HepG2 (cell line): ENCODE measurements around the gene C3orf38.

ENCODE experiments used
- ESRRA ChIP-seq: sonication (generic); formaldehyde crosslinking; IDR thresholded peaks from 2 replicates; pipeline ENCODE4 v1.5.1; 2020; ENCODE audit warnings: mild to moderate bottlenecking, low read depth, missing genetic modification reagents
- POLR2A ChIP-seq, 2 experiments: IDR thresholded peaks; 2 replicates each; pipeline ENCODE4 v1.6.1; 2011; ENCODE audit warnings: low read depth in 2 of 2, low read length in 2 of 2, mild to moderate bottlenecking in 1 of 2, moderate library complexity in 1 of 2; ENCODE audit not compliant: insufficient read depth in 1 of 2
- SOX13 ChIP-seq, 3 experiments: fragments of 450-650 bp in 1 of 3; sonication (generic) in 1 of 3; formaldehyde crosslinking in 1 of 3; IDR thresholded peaks in 2 of 3; conservative IDR thresholded peaks in 1 of 3; 2 replicates each; pipeline versions ENCODE4 v1.5.0 to v1.6.1; 2016 to 2020; ENCODE audit warnings: antibody characterized with exemption in 1 of 3, mild to moderate bottlenecking in 1 of 3, missing compliant biosample characterization in 1 of 3, missing genetic modification reagents in 1 of 3, moderate library complexity in 1 of 3
- TCF7L2 ChIP-seq: IDR thresholded peaks from 2 replicates; pipeline ENCODE4 v1.6.1; 2011; ENCODE audit warnings: mild to moderate bottlenecking, low read depth, low read length, moderate library complexity
- YEATS4 ChIP-seq: sonication (generic); formaldehyde crosslinking; IDR thresholded peaks from 2 replicates; pipeline ENCODE4 v1.4.0; 2020; ENCODE audit warnings: missing genetic modification reagents, borderline replicate concordance
- ZNF230 ChIP-seq: sonication (generic); formaldehyde crosslinking; IDR thresholded peaks from 2 replicates; pipeline ENCODE4 v1.4.0; 2020; ENCODE audit warnings: mild to moderate bottlenecking, missing genetic modification reagents
- ZNF251 ChIP-seq: sonication (generic); formaldehyde crosslinking; IDR thresholded peaks from 2 replicates; pipeline ENCODE4 v1.9.0; 2021; ENCODE audit warnings: mild to moderate bottlenecking, missing genetic modification reagents
- ZNF335 ChIP-seq: sonication (generic); formaldehyde crosslinking; IDR thresholded peaks from 2 replicates; pipeline ENCODE4 v1.4.0; 2020; ENCODE audit warnings: missing genetic modification reagents
- TF ChIP-seq, protein P1 (sequence below): sonication (generic); formaldehyde crosslinking; IDR thresholded peaks from 2 replicates; pipeline ENCODE4 v1.9.0; 2022; ENCODE audit warnings: low read depth, missing genetic modification reagents
- TF ChIP-seq, protein P2 (sequence below): sonication (generic); formaldehyde crosslinking; IDR thresholded peaks from 2 replicates; pipeline ENCODE4 v1.9.0; 2021; ENCODE audit warnings: missing genetic modification reagents, borderline replicate concordance
- TF ChIP-seq, protein P3 (sequence below): sonication (generic); formaldehyde crosslinking; IDR thresholded peaks from 2 replicates; pipeline ENCODE4 v1.5.1; 2020; ENCODE audit warnings: mild to moderate bottlenecking, missing genetic modification reagents, moderate library complexity

DNA sequence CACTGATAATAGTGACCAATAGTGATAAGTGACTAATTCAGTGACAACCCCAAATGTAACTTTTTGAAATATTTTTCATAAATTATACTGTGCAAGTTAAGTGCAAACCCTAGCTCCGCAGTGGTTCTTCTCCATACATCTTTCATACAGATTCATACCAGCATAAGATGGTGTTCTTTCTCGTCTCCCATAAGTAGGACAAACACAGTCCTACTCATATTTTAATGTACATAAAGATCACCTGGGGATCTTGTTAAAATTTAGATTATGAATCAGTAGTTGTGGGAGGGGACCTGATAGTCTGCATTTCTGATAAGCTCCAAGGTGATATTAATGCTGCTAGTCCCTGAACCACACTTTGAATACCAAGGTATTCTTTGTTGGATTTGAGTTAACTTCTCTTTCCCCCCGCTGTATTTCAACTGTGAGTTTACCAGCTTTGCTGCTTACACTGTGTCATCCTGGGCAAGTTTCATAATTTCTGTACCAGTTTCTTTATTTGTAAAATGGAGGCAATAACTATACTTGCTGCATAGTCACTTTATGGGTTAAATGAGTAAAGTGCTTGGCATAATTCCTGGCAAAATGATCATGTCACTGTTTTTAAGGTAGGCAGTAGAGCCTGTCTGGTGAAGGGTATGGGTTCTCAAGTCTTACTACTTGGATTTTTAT lies 34.7 kb upstream of the C3orf38 start:
- TF ChIP-seq, protein P1, sequence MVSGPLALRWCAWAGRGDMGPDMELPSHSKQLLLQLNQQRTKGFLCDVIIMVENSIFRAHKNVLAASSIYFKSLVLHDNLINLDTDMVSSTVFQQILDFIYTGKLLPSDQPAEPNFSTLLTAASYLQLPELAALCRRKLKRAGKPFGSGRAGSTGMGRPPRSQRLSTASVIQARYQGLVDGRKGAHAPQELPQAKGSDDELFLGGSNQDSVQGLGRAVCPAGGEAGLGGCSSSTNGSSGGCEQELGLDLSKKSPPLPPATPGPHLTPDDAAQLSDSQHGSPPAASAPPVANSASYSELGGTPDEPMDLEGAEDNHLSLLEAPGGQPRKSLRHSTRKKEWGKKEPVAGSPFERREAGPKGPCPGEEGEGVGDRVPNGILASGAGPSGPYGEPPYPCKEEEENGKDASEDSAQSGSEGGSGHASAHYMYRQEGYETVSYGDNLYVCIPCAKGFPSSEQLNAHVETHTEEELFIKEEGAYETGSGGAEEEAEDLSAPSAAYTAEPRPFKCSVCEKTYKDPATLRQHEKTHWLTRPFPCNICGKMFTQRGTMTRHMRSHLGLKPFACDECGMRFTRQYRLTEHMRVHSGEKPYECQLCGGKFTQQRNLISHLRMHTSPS (CRISPR knock-in tag): no peak
- TF ChIP-seq ESRRA (CRISPR knock-in tag) (no peak), ZNF335 (no peak), ZNF251 (no peak), POLR2A (IDR thresholded peaks at IDR 0.05; ENCODE audit: insufficient read depth in 1 of 2, low read depth in 2 of 2, low read length in 2 of 2) (no peak), TCF7L2 (no peak), SOX13 (IDR thresholded peaks at IDR 0.05) (no peak), SOX13 (CRISPR knock-in tag; conservative IDR thresholded peaks at IDR 0.05 in 1 of 2, IDR thresholded peaks at IDR 0.05 in 1 of 2) (no peak), ZNF230 (CRISPR knock-in tag) (no peak), YEATS4 (CRISPR knock-in tag) (no peak)
- TF ChIP-seq, protein P2, sequence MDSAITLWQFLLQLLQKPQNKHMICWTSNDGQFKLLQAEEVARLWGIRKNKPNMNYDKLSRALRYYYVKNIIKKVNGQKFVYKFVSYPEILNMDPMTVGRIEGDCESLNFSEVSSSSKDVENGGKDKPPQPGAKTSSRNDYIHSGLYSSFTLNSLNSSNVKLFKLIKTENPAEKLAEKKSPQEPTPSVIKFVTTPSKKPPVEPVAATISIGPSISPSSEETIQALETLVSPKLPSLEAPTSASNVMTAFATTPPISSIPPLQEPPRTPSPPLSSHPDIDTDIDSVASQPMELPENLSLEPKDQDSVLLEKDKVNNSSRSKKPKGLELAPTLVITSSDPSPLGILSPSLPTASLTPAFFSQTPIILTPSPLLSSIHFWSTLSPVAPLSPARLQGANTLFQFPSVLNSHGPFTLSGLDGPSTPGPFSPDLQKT: no peak
- TF ChIP-seq, protein P3, sequence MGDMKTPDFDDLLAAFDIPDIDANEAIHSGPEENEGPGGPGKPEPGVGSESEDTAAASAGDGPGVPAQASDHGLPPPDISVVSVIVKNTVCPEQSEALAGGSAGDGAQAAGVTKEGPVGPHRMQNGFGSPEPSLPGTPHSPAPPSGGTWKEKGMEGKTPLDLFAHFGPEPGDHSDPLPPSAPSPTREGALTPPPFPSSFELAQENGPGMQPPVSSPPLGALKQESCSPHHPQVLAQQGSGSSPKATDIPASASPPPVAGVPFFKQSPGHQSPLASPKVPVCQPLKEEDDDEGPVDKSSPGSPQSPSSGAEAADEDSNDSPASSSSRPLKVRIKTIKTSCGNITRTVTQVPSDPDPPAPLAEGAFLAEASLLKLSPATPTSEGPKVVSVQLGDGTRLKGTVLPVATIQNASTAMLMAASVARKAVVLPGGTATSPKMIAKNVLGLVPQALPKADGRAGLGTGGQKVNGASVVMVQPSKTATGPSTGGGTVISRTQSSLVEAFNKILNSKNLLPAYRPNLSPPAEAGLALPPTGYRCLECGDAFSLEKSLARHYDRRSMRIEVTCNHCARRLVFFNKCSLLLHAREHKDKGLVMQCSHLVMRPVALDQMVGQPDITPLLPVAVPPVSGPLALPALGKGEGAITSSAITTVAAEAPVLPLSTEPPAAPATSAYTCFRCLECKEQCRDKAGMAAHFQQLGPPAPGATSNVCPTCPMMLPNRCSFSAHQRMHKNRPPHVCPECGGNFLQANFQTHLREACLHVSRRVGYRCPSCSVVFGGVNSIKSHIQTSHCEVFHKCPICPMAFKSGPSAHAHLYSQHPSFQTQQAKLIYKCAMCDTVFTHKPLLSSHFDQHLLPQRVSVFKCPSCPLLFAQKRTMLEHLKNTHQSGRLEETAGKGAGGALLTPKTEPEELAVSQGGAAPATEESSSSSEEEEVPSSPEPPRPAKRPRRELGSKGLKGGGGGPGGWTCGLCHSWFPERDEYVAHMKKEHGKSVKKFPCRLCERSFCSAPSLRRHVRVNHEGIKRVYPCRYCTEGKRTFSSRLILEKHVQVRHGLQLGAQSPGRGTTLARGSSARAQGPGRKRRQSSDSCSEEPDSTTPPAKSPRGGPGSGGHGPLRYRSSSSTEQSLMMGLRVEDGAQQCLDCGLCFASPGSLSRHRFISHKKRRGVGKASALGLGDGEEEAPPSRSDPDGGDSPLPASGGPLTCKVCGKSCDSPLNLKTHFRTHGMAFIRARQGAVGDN (CRISPR knock-in tag): no peak
